ENCODE results near the gene ZIC1. TPM values are rescaled to one million over a fixed set of nuclear protein-coding genes. Genes with fewer than 3 reads are reported as not detected.

Gene ZIC1
- polyA plus RNA-seq, 6 donors from 2014 or later = not detected

- Mint-ChIP-seq H3K27ac (no peak overlapping the region), H3K4me1 (no peaks in the 10 kb centered on the region), H3K4me3 (no peak overlapping the region), H3K9me3 (peaks cover 0 to 15% (median 10%) of the 10 kb centered on the region in 7 donors), H3K27me3 (peaks cover 19 to 32% (median 21%) of the 10 kb centered on the region in 3 donors), H3K36me3 (peaks cover 0 to 3% of the 10 kb centered on the region in 2 donors)
- no peak for DNase-seq
- ATAC-seq (ENCODE audit: low read depth in 2 of 2) = no peak
These were observed 17.8 kb downstream of the ZIC1 start for GRCh38 chr3:147426931-147427330.

GRCh38 chr3:147427746-147428145 lies 18.6 kb downstream of the ZIC1 start:
- no peaks in the 10 kb centered on the region for H3K4me1 Mint-ChIP-seq
- H3K36me3 Mint-ChIP-seq = no peaks in the 10 kb centered on the region
- no peak overlapping the region for H3K4me3 Mint-ChIP-seq
- DNase-seq (no peak), ATAC-seq (ENCODE audit: low read depth in 2 of 2) (no peak)
- H3K27me3 Mint-ChIP-seq = peaks cover 12 to 24% (median 12%) of the 10 kb centered on the region in 3 donors
- H3K9me3 Mint-ChIP-seq = peaks cover 0 to 8% (median 2%) of the 10 kb centered on the region in 7 donors
- H3K27ac Mint-ChIP-seq = no peak overlapping the region

GRCh38 chr3:147428326-147428725 lies 19.2 kb downstream of the ZIC1 start:
- ATAC-seq (ENCODE audit: low read depth in 2 of 2) (no peak), DNase-seq (no peak)
- H3K4me3 Mint-ChIP-seq = no peak overlapping the region
- H3K4me1 Mint-ChIP-seq = no peaks in the 10 kb centered on the region
- H3K27me3 Mint-ChIP-seq = peaks cover 11 to 22% (median 12%) of the 10 kb centered on the region in 3 donors
- no peaks in the 10 kb centered on the region for H3K36me3 Mint-ChIP-seq
- H3K27ac Mint-ChIP-seq = no peak overlapping the region
- H3K9me3 Mint-ChIP-seq = peaks cover 0 to 6% (median 2%) of the 10 kb centered on the region in 7 donors

GRCh38 chr3:147428754-147429153 lies 19.6 kb downstream of the ZIC1 start:
- H3K27ac Mint-ChIP-seq = no peak overlapping the region
- H3K4me3 Mint-ChIP-seq = no peak overlapping the region
- no peaks in the 10 kb centered on the region for H3K4me1 Mint-ChIP-seq
- DNase-seq (no peak), ATAC-seq (ENCODE audit: low read depth in 2 of 2) (no peak)
- H3K9me3 Mint-ChIP-seq = peaks cover 0 to 5% (median 1%) of the 10 kb centered on the region in 7 donors
- no peaks in the 10 kb centered on the region for H3K36me3 Mint-ChIP-seq
- H3K27me3 Mint-ChIP-seq = peaks cover 7 to 22% (median 9%) of the 10 kb centered on the region in 3 donors

- DNase-seq (no peak), ATAC-seq (ENCODE audit: low read depth in 2 of 2) (no peak)
- Mint-ChIP-seq H3K4me1 (no peaks in the 10 kb centered on the region), H3K9me3 (peaks cover 0 to 5% (median 1%) of the 10 kb centered on the region in 7 donors), H3K27me3 (peaks cover 5 to 16% (median 5%) of the 10 kb centered on the region in 3 donors), H3K27ac (no peak overlapping the region), H3K4me3 (no peak overlapping the region), H3K36me3 (no peaks in the 10 kb centered on the region)
These were observed 22.6 kb downstream of the ZIC1 start for GRCh38 chr3:147431751-147432150.

- Mint-ChIP-seq H3K27ac (no peak overlapping the region), H3K4me1 (no peaks in the 10 kb centered on the region), H3K36me3 (no peaks in the 10 kb centered on the region), H3K27me3 (no peaks in the 10 kb centered on the region), H3K4me3 (no peak overlapping the region), H3K9me3 (peaks cover 0 to 6% (median 0%) of the 10 kb centered on the region in 7 donors)
- DNase-seq (no peak), ATAC-seq (ENCODE audit: low read depth in 2 of 2) (no peak)
These were observed 38.1 kb downstream of the ZIC1 start for GRCh38 chr3:147447224-147447623.

- ATAC-seq (ENCODE audit: low read depth in 2 of 2) = no peak
- Mint-ChIP-seq H3K4me3 (no peak overlapping the region), H3K4me1 (no peaks in the 10 kb centered on the region), H3K9me3 (peaks cover 0 to 7% (median 3%) of the 10 kb centered on the region in 7 donors), H3K36me3 (no peaks in the 10 kb centered on the region), H3K27me3 (no peaks in the 10 kb centered on the region), H3K27ac (no peak overlapping the region)
- no peak for DNase-seq
These were observed 40.5 kb downstream of the ZIC1 start for GRCh38 chr3:147449669-147450068.

- H3K4me1 Mint-ChIP-seq = no peaks in the 10 kb centered on the region
- H3K9me3 Mint-ChIP-seq = peaks cover 0 to 4% (median 2%) of the 10 kb centered on the region in 7 donors
- H3K27ac Mint-ChIP-seq = no peak overlapping the region
- H3K27me3 Mint-ChIP-seq = no peaks in the 10 kb centered on the region
- H3K4me3 Mint-ChIP-seq = no peak overlapping the region
- no peaks in the 10 kb centered on the region for H3K36me3 Mint-ChIP-seq
- no peak for ATAC-seq (ENCODE audit: low read depth in 2 of 2)
- no peak for DNase-seq
These were observed 50.0 kb downstream of the ZIC1 start for GRCh38 chr3:147458995-147459704.

GRCh38 chr3:147462856-147463255 lies 53.7 kb downstream of the ZIC1 start:
- no peaks in the 10 kb centered on the region for H3K36me3 Mint-ChIP-seq

More at GRCh38 chr3:147462856-147463255, 53.7 kb downstream of the ZIC1 start:
- Mint-ChIP-seq H3K27me3 (no peaks in the 10 kb centered on the region), H3K4me3 (no peak overlapping the region), H3K9me3 (peaks cover 0 to 4% (median 3%) of the 10 kb centered on the region in 7 donors), H3K27ac (no peak overlapping the region), H3K4me1 (no peaks in the 10 kb centered on the region)
- DNase-seq (no peak), ATAC-seq (ENCODE audit: low read depth in 2 of 2) (no peak)

Other genes with a start within 250 kb of the ZIC1 start
- gene ZIC4, start 2.8 kb upstream of the ZIC1 start, polyA plus RNA-seq (ENCODE audit: low read depth in 6 of 6) = not detected

Measured in naive B cell (primary cell).